Epithelial cell of proximal tubule (primary cell): Measurements from ENCODE around the gene COL5A1. TPM values are rescaled to one million over a fixed set of nuclear protein-coding genes. Genes with fewer than 3 reads are reported as not detected.

ENCODE experiments used
- DNase-seq: peaks from one replicate; pipeline ENCODE4 v3.0.0-alpha.2; 2011; ENCODE audit warnings: low read depth
- H3K4me3 ChIP-seq: 2 replicates; pipeline ENCODE4 v1.5.1; 2011; ENCODE audit warnings: low read depth, mild to moderate bottlenecking, low read length
- CTCF ChIP-seq: conservative IDR thresholded peaks from 2 replicates; pipeline ENCODE4 v1.5.1; 2012; ENCODE audit warnings: low read depth, mild to moderate bottlenecking, low read length
- total RNA-seq: library from RNA; depleted of rRNA; stranded (reverse); fragments of >200 nt; gene quantifications from 2 replicates; pipeline ENCODE4 v1.2.3, GENCODE V29; 2015

COL5A1 gene
- total RNA-seq, 1 donor from 2014 or later, result 16.0 TPM

- TF ChIP-seq CTCF, result no peak
- DNase-seq, result no peak
- H3K4me3 ChIP-seq, result no peak overlapping the region
Measured at GRCh38 chr9:134777153-134777552, 135.6 kb downstream of the COL5A1 start.

- H3K4me3 ChIP-seq, result no peak overlapping the region
- no peak for DNase-seq
- no peak for TF ChIP-seq CTCF
Measured at GRCh38 chr9:134778156-134778555, 136.6 kb downstream of the COL5A1 start.

- no peak overlapping the region for H3K4me3 ChIP-seq
- peak; percentile 44 for TF ChIP-seq CTCF
- DNase-seq, result no peak
Measured at GRCh38 chr9:134778841-134779411, 137.3 kb downstream of the COL5A1 start.

DNA sequence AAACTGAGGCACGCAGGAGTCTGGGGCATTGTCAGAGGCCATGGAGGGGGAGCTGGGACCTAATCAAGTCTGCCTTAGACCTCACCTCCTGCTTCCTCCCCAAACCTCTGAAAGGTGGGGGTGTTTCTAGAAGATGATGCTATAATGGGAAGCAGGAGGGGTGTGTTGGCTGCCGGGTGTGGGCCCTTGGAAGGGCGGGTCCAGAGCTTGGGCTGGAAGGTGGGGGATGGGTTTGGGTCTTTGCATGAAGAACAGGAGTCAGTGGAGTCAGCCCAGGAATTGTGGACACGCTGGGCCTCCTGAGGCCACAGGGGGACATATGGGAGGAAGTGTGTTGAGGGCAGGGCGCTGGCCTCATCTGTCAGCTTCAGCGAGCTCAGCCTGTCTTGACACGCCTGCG, 138.0 kb downstream of the COL5A1 start:
- DNase-seq, result no peak
- H3K4me3 ChIP-seq, result no peak overlapping the region
- no peak for TF ChIP-seq CTCF

DNA sequence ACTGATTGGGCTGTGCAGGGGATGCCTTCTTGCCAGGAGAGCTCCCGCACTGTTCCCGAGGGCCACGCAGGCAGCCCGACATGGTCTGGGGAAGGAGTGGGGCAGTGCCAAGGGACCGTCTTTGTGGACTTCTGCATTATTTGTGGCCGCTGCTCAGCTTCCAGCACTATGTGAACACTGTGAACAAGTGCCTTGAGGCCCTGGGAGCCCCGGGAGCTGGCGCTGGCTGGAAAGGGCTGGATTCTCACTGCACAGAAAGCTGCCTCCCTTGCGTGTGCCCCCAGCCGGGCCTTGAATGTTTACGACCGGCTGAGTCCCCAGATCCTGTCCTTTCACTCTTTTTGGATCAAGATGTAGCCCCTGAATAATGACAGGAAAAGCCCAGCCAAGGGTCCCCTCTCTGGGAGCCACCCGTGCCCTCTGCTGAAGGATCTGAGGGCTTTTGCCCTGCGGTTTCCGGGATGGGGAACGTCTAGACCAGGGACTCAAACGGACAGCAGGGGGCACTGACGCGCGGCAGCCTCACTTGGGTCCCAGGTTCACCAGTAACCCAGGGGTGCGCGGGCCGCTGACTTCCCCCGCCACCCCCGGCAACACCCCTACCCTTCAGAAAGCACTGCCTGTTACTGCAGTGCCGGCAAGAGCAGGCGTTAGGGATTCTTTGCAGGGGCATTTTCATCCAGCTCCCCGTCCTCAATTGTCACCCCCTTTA, 140.1 kb downstream of the COL5A1 start:
- TF ChIP-seq CTCF, result no peak
- DNase-seq, result no peak

DNA sequence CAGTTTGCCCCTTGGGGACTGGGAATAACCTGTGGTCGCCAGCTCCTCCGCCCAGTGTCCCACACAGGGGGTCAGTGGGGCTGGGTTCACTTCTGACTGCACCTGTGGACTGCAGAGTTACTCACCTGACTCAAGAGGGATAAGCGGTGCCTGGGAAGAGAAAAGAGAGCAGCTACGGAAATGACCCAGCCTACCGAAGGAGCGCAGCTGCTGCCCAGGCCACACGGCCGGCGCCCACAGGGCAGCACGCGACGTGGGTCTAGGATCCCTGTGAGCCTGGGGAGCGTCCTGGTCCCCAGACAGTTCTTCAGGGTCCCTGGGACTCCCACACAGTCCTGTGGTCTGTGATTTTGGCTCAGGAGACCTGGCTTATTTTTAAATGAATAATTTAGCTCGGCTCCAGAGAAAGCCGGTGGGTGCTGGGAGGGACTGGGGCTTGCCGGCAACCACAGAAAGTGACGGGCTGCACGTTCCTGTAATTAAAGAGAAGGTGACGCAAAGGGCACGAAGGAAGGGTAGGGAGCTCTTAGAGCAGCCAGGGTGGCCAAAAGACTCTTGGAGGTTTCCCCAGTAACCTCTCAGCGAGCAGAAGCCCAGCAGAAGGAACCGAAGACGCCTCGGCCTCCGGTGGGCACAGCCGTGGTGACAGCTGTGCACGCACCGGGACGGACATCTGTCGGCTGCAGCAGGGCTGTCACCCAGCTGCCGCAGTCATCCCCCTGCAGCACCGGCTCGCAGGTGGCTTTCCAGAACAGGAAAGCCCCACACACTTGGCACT, 141.5 kb downstream of the COL5A1 start:
- no peak for DNase-seq
- no peak overlapping the region for H3K4me3 ChIP-seq
- TF ChIP-seq CTCF, result no peak

More for the DNA sequence above, 140.1 kb downstream of the COL5A1 start:
- H3K4me3 ChIP-seq, result no peak overlapping the region
